Calu3 (cell line): ENCODE measurements around the gene FAM13A. TPM values are rescaled to one million over a fixed set of nuclear protein-coding genes. Genes with fewer than 3 reads are reported as not detected.
A peak's percentile ranks its signal among the peaks of the same experiment; 100 is the strongest.

ENCODE experiments used
- BruUV-seq: library from RNA; stranded (reverse); fragments of 400-500 nt; replicated peaks from 2 replicates; lab custom pipeline; 2021; lab: Mats Ljungman, UMichigan
- CTCF ChIA-PET: fragments of 300-600 bp; sonication (Branson Sonifier 250); formaldehyde crosslinking; loops from one replicate; lab custom pipeline; 2022; ENCODE audit warnings: antibody characterized with exemption; lab: Charles Lee
- DNase-seq: peaks from one replicate; pipeline ENCODE4 v3.0.0; 2022
- H3K27ac Mint-ChIP-seq: one replicate; pipeline ENCODE4 v1.8.0; 2022; ENCODE audit warnings: mixed read lengths; ENCODE audit not compliant: unreplicated experiment
- H3K27me3 Mint-ChIP-seq: one replicate; pipeline ENCODE4 v1.8.0; 2022; ENCODE audit warnings: mixed read lengths; ENCODE audit not compliant: unreplicated experiment
- H3K36me3 Mint-ChIP-seq: one replicate; pipeline ENCODE4 v1.8.0; 2022; ENCODE audit warnings: mild to moderate bottlenecking, moderate library complexity, mixed read lengths; ENCODE audit not compliant: insufficient read depth, unreplicated experiment
- H3K4me1 Mint-ChIP-seq: one replicate; pipeline ENCODE4 v1.8.0; 2022; ENCODE audit warnings: mild to moderate bottlenecking, low read depth, mixed read lengths; ENCODE audit not compliant: unreplicated experiment
- H3K4me3 Mint-ChIP-seq: one replicate; pipeline ENCODE4 v1.8.0; 2022; ENCODE audit warnings: mild to moderate bottlenecking, low read depth, moderate library complexity, mixed read lengths; ENCODE audit not compliant: unreplicated experiment
- H3K9me3 Mint-ChIP-seq: one replicate; pipeline ENCODE4 v1.8.0; 2022; ENCODE audit warnings: low read depth, mixed read lengths; ENCODE audit not compliant: unreplicated experiment
- CTCF ChIP-seq: fragments of 200-600 bp; IDR thresholded peaks from one replicate; pipeline ENCODE4 v1.8.0; 2022; ENCODE audit warnings: antibody characterized with exemption; ENCODE audit not compliant: unreplicated experiment
- intact Hi-C: fragments of 100-400 bp; cut with micrococcal nuclease; formaldehyde crosslinking; loops from one replicate; pipeline ENCODE4 v1.10.0; 2022; ENCODE audit not compliant: unreplicated experiment
- total RNA-seq: library from RNA; stranded (reverse); gene quantifications from 2 replicates; pipeline ENCODE4 v1.2.3, GENCODE V29; 2022

Gene FAM13A
- total RNA-seq, 1 experiment from 2014 or later = 13.5 TPM

GRCh38 chr4:88822034-88822789 is 234.8 kb downstream of the FAM13A start:
- Mint-ChIP-seq H3K4me3 (peak overlapping the region; percentile 80), H3K36me3 (peaks cover 15% of the 10 kb centered on the region), H3K27ac (peak overlapping the region; percentile 93), H3K27me3 (no peaks in the 10 kb centered on the region), H3K9me3 (no peaks in the 10 kb centered on the region), H3K4me1 (peaks cover 8% of the 10 kb centered on the region)
- no peak for DNase-seq
- no peak for TF ChIP-seq CTCF
- CTCF ChIA-PET = no interaction called here
- BruUV-seq = TSS peak; percentile 64
- intact Hi-C loops = loop anchor here (5.0 kb wide), 2 partner anchors 290 to 295 kb away; partner anchors contain the start of gene TIGD2

GRCh38 chr4:88821522-88821921 is 235.5 kb downstream of the FAM13A start:
- CTCF ChIA-PET = no interaction called here
- no peak for TF ChIP-seq CTCF

GRCh38 chr4:88820698-88821415 is 236.1 kb downstream of the FAM13A start:
- BruUV-seq = no TSS peak
- CTCF ChIA-PET = interaction anchor here (1.1 kb wide), 1 partner anchor 202 kb away, joined by 3 read pairs; no protein-coding TSS in a partner anchor
- no peak for DNase-seq
- peak overlapping the region; percentile 66 for H3K4me3 Mint-ChIP-seq
- peaks cover 15% of the 10 kb centered on the region for H3K36me3 Mint-ChIP-seq
- no peaks in the 10 kb centered on the region for H3K27me3 Mint-ChIP-seq
- intact Hi-C loops = loop anchor here (5.0 kb wide), 2 partner anchors 291 to 294 kb away; partner anchors contain the start of gene TIGD2
- no peaks in the 10 kb centered on the region for H3K9me3 Mint-ChIP-seq
- peaks cover 8% of the 10 kb centered on the region for H3K4me1 Mint-ChIP-seq
- H3K27ac Mint-ChIP-seq = peak overlapping the region; percentile 54
- no peak for TF ChIP-seq CTCF

More at GRCh38 chr4:88821522-88821921, 235.5 kb downstream of the FAM13A start:
- Mint-ChIP-seq H3K4me1 (peaks cover 8% of the 10 kb centered on the region), H3K4me3 (peak overlapping the region; percentile 80), H3K27ac (peak overlapping the region; percentile 54), H3K9me3 (no peaks in the 10 kb centered on the region), H3K36me3 (peaks cover 15% of the 10 kb centered on the region), H3K27me3 (no peaks in the 10 kb centered on the region)
- intact Hi-C loops = loop anchor here (5.0 kb wide), 2 partner anchors 291 to 294 kb away; partner anchors contain the start of gene TIGD2
- BruUV-seq = no TSS peak
- DNase-seq = no peak

- BruUV-seq = no TSS peak
- TF ChIP-seq CTCF = no peak
- Mint-ChIP-seq H3K4me3 (peak overlapping the region; percentile 66), H3K36me3 (peaks cover 15% of the 10 kb centered on the region), H3K27me3 (no peaks in the 10 kb centered on the region), H3K27ac (no peak overlapping the region), H3K4me1 (peaks cover 8% of the 10 kb centered on the region), H3K9me3 (no peaks in the 10 kb centered on the region)
- CTCF ChIA-PET = interaction anchor here (1.1 to 1.7 kb wide), 2 partner anchors 203 kb away, joined by 3 to 19 read pairs; no protein-coding TSS in a partner anchor
- no peak for DNase-seq
- intact Hi-C loops = loop anchor here (5.0 kb wide), 2 partner anchors 292 to 293 kb away; partner anchors contain the start of gene TIGD2
These were observed 236.9 kb downstream of the FAM13A start for GRCh38 chr4:88819818-88820697.
